Left renal cortex interstitium (tissue), 4 donors: ENCODE data around the gene RASL11B. TPM values are rescaled to one million over a fixed set of nuclear protein-coding genes. Genes with fewer than 3 reads are reported as not detected.

Source experiments
- DNase-seq, 4 donors: peaks; one replicate each; pipeline ENCODE4 v3.0.0-alpha.2; 2013; ENCODE audit warnings: low read depth in 4 of 4, low spot score in 2 of 4, missing footprints in 1 of 4
- polyA plus RNA-seq, 4 donors: library from polyadenylated mRNA; unstranded; fragments of 120-200 nt; gene quantifications; one replicate each; pipeline ENCODE4 v1.2.1, GENCODE V29; 2013; ENCODE audit not compliant: insufficient read length in 4 of 4

The RASL11B gene
- polyA plus RNA-seq, 4 donors = 30.9 to 54.7 (median 44.0) TPM

GRCh38 chr4:52911684-52912294 lies 49.7 kb downstream of the RASL11B start:
- DNase-seq = peak in 1 of 4 donors; percentile 32

- DNase-seq = no peak
Measured at GRCh38 chr4:52912608-52913007, 50.5 kb downstream of the RASL11B start.

GRCh38 chr4:52914051-52914605 lies 52.0 kb downstream of the RASL11B start:
- DNase-seq = no peak

GRCh38 chr4:52915191-52915590 lies 53.1 kb downstream of the RASL11B start:
- DNase-seq = no peak

- no peak for DNase-seq
Measured at GRCh38 chr4:52915730-52916300, 53.7 kb downstream of the RASL11B start.

Other genes starting within 250 kb of the RASL11B start
- 10 to 100 TPM; 30.7 to 34.6 (median 32.1) TPM for gene USP46, start 203.0 kb upstream of the RASL11B start, polyA plus RNA-seq
- gene ERVMER34-1, start 110.9 kb upstream of the RASL11B start, polyA plus RNA-seq = 1 to 10 TPM; 3.6 to 4.4 (median 3.8) TPM